Stimulated activated CD4-positive, alpha-beta T cell treated with anti-CD3 and anti-CD28 coated beads, Interleukin-4, amount 100 ng/mL, for 4 hours (primary cell): ENCODE measurements around the gene FAM3B.
A peak's percentile ranks its signal among the peaks of the same experiment; 100 is the strongest.

Experiments used
- DNase-seq, 2 experiments: peaks; one replicate each; pipeline ENCODE4 v3.0.0-alpha.2; 2020

FAM3B gene

DNA sequence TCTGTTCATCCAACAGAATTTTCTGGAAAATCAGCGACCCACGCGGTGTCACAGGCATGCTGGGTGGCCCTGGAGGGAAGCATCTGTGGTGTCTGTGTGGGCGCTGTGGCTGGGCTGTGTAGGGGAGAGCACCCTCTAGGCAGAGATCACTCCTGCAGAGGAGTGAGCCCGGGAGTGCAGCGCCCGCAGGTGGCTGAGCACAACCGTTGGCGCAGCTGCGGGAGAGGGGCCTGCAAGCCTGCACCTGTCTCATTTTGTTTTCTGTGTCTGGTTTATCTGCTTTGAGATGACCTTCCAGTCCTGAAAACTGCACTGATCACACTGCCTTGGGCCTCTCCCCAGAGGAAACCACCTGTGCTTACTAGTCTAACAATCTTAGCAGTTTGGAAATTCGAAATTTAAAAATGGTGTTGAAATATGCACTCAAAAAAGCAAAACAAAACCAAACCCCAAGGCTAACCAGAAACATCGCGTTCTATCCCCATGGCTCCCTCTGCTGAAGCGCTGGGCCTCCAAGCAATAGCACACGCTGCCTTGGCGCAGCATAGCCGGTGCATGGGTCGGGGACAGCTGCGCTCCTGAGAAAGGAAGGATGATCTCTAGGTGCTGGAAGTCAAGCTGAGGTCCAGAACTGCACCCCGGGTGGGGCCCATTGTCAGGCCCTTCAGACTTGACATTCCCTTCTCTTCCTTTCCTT is 4.8 kb downstream of the FAM3B start:
- peak in 1 of 2 experiments; percentile 21 for DNase-seq

- DNase-seq, result no peak
Measured at GRCh38 chr21:41321908-41322495, 5.4 kb downstream of the FAM3B start.

DNA sequence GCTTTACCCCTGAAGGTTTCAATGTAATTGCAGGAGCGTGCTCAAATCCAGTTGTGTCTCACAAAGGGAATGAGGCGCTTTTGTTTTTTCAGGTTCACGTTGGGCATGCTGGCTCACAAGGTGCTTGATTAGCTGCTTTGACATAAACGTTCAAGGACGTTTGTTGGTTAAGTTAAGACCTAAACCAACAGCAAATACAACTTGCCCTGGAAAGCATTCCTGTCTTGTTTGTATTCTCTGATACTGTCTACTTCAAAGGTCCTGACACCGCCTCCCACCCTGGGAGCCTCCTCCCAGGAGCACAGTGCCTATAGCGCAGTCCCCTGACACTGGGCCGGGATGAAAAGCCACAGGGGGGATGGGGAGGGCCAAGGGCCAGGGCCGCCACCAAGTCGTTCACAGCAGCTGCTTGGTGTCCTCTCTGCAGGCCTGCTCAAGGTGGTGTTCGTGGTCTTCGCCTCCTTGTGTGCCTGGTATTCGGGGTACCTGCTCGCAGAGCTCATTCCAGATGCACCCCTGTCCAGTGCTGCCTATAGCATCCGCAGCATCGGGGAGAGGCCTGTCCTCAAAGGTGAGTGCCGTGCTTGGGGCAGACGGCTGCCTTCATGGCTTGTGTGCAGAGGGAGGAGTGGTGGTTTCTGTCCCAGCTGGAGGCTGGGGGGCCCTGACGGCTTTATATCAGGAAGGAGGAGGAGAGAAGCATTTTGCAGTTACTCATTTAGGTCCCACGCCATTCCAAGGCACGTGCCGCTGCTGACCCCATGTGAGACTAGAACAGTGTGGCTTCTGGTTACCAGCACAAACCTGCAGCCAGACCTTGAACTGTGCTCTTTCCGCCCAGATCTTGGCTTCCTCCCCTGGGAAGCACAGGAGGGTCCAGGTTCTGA is 6.1 kb downstream of the FAM3B start:
- no peak for DNase-seq

DNA sequence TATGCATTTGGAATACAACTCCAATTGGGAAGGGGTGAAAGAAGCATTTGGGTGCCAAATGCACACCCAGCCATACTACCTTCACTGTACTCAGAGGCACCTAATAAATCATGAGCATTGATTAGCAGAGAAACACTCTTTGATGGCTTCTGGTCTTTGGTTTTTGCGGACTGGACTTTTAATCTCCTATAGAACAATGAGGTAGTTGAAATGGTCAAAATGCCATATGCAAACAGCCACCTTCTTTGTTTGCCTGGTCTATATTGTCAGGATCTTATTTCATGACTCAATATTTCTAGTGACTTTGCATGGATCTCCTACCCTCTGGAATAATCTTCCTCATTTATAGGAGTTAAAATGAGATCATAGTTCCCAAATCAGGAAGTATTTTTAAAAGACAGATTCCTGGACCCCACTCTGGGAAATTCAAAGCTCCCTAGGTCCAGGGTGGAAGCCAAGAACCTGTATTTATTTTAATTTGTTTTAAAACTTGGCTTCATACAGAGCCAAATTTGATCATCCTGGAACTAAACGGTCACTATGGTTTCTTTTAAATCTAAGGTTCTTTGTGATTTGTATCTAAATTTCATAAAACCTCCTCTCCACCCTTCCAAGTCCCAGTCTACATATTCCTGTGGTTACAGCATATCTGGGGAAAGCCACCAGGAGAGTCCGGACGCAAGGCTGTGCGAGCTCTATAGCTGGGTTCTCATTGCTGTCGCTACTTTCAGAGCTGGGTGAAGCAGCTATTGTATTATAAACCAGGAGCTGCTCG is 8.7 kb downstream of the FAM3B start:
- DNase-seq, result no peak

DNA sequence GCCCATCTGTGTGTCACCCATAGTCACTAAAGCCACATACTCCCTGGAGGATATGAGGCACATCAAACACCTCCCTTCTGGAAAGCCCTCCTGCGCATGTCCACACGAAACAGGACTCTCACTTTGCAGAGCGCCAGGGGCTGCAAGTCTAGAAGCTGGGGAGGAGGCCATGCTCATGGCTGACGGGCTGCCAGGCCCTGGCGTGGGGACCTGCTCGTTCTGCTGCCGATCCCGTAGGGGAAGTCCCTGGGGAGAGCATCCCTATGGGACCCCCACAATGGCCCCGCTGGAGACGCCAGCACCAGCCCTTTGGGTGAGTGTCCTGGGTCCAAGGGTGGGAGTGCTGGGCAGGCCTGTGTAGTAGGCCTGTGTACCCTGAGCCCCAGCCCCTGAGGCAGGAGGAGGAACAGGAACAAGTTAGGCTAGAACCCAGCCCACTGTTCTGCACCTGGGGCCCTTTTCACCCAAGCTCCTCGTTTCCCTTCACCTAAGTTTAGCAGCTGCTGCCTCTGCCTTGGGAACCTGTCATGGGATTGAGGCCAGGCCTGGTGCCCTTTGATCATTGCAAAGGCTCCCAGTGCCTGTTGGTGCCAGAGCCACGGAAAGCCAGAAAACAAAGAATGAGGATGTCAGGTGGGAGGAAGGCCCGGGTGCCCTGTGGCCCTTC is 9.9 kb downstream of the FAM3B start:
- no peak for DNase-seq

DNA sequence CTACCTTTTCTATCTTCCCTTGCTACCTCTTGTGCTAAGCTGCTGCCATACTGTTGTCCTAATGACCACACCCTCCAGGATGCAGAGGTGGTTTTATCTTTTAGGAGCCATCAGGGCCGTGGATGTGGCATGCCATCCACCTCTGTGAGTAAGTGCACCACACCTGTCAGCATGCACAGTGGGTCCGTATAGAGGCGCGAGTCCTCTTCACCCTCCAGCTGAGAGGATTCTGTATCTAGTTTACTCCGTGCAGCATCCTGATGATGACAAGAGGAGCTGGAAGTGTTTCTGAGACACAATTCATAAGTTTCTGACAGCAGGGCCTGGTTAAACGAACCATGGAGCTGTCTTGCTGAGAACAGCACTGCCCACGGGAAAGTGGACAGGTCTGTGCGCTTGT is 11.2 kb downstream of the FAM3B start:
- no peak for DNase-seq

- DNase-seq, result no peak
Measured at GRCh38 chr21:41328660-41329607, 12.3 kb downstream of the FAM3B start.

GRCh38 chr21:41333752-41334151 is 17.2 kb downstream of the FAM3B start:
- no peak for DNase-seq

- DNase-seq, result no peak
Measured at GRCh38 chr21:41337515-41337914, 20.9 kb downstream of the FAM3B start.

- DNase-seq, result no peak
Measured at GRCh38 chr21:41338455-41338854, 21.9 kb downstream of the FAM3B start.

DNA sequence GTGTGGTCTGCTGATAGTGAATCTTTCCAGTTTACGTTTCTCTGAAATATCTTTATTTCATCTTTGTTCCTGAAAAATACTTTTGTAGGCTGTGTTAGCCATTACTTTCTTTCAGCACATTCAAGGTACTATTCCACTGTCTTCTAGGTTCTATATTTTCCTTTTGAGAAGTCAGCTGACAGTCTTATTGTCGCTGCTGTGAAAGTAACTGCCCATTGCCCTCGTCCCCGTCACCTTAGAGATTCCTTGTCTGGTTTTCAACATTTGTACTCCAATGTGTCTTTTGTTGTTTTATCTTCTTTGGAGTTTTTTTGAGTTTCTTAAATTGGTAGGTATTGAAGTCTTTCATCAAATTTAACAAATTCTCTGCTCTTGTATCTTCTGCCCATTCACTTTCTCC is 25.4 kb downstream of the FAM3B start:
- DNase-seq, result no peak

DNA sequence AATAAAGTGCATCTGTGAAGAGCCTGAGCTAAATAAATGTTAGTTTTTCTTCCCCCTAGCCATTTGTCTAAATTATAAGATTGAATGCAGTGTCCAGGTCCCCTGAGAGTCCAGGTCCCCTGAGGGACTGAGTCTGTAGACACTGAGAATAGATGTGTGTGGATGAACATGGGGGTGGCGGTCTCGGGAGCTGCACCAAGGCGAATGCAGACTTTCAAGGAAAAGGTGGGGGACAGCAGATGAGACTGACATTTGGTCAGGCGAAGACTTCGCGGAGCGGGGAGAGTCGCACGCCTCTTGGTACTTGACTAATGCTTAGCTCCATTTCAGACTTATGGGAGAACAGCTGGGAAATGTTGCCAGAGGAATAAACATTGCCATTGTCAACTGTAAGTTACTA is 27.5 kb downstream of the FAM3B start:
- DNase-seq, result no peak

DNA sequence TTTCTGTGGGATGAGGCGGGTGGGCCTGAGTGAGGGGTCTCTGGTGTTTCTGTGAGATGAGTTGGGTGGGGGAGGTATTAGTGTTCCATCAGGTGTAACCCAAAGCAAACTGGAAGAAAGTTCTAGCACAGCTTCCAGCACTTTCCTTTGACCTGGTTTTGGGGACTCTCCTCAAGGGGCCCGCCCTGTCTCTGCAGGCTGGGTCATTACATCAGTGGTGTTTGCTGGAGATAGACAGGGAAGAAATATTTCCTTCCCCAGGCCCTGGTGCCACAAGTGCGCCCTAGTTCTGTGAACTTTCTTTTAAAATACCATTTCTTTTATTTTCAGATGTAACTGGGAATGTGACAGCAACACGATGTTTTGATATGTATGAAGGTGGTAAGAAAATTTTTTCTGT is 28.8 kb downstream of the FAM3B start:
- DNase-seq, result no peak

DNA sequence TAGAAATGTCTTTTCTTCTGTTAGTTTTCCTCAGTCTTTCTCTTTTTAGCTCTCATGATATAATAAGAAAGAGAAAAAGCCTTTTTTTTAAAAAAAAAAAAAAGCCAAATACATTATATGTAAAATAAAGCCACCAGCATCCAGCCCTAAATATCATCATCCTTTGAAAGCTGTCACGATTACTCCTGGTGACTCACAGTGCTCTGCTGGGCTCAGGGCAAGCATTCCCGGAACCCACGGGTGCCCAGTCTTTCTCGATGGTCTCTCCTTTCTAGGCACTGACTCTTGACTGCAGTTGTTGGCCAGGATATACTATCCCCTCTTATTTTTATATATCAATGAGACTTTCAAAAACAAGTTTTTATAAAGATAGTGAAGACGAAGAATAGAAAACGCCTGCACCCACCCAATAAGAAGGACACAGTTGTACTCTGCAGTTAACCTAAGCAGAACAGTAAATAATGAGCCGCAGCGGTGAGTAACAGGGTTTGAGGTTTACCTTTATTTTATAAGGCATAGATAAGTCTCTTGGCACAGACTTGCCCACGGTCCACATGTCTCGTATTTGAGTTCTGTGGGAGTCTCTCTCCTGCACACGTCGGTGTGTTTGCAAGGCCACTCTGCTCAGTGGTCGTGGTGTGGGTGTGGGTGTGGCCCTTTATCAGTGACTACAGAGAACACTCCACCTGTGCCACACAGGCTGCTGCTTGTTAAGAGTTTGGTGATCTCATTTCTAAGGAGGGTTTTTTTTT is 29.5 kb downstream of the FAM3B start:
- DNase-seq, result no peak

DNA sequence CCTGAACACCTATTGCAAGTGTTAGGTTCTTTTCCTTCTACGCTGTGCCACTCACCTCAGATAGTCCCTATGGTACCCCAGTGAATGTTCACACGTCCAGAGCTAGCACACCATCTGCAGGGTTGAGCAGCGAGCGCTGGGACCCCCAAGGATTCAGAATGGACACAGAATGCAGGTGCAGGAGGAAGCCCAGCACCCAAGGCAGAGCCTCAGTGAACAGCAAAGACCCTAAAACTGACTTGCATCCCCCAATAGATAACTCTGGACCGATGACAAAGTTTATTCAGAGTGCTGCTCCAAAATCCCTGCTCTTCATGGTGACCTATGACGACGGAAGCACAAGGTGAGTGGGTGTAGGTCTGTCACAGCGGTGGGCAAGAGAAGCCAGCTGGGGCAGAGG is 30.2 kb downstream of the FAM3B start:
- no peak for DNase-seq

- DNase-seq, result no peak
Measured at GRCh38 chr21:41348434-41348833, 31.8 kb downstream of the FAM3B start.

DNA sequence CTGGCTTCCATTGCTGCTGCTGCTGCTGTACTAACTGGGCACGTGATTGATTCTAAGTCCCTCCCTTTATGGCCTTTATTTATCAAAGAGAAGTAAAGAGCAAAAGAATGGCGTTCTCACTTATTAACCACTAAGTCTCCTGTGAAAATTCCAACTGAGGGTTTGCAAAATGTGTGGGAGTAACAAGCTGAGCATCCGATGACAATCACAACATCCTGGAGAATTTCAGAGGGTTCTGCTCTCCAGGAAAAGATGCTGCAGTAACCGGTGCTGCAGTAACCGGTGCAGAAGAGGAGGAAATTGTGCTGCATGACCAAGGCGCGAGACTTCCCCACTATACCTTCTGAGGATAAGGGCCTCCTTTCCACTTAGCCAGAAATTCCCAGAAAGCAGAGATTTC is 32.5 kb downstream of the FAM3B start:
- no peak for DNase-seq

DNA sequence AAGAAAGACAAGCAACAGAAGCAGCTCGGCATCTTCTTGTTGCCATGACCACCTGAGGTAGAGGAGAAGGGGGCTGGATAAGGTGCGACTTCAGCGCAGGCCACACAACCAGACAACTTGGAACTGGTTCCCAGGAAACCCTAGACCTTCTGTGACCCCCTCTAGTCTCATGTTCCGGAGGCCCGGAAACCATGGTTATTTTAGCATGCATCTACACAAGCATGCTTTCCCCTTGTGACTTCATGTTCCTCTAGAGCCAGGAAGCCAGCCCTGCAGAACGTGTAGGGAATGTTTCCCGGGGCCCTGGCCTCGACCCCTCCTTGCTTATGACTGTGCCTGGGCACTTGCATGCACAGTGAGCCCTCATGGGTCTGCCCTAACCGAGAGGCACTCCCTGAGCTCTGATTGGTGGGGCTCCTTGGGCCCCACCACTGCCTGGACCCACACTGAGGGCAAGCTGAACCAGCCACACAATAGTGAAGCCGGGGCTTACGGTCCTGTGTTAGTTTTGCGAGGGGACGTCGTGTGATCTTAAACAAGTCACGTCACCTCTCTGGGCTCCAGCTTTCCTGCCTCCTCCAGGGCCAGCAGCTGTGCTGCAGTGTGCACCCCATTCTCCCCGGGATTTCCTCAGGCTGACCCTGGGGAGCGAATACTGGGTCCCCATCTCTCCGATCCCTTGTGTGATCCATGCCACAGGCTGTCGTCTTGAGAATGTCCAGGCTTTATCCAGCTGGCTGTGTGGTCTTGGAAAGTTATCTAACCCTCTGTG is 33.2 kb downstream of the FAM3B start:
- no peak for DNase-seq

GRCh38 chr21:41350436-41351155 is 34.0 kb downstream of the FAM3B start:
- no peak for DNase-seq
